GM18505 (cell line): Measurements from ENCODE around the gene SNX12.
"Not testable (repeated sequence)": the region's sequence is repeated elsewhere in the genome, so short reads cannot be mapped to it uniquely, and the experiment has no call there.

ENCODE experiments used
- ATAC-seq: cut with Tn5 transposase; IDR thresholded peaks from one replicate; pipeline ENCODE4 v1.9.1; 2021; ENCODE audit not compliant: unreplicated experiment
- POLR2A ChIP-seq: IDR thresholded peaks from 4 replicates; pipeline ENCODE4 v1.6.1; 2011; ENCODE audit warnings: borderline replicate concordance; ENCODE audit not compliant: insufficient read depth, insufficient read length; ENCODE audit errors: extremely low read depth

Gene SNX12

GRCh38 chrX:71070531-71070930 is 2.4 kb upstream of the SNX12 start:
- ATAC-seq: no peak

GRCh38 chrX:71067712-71068043 is 456 bp downstream of the SNX12 start:
- TF ChIP-seq POLR2A: no peak
- no peak for ATAC-seq

More at GRCh38 chrX:71070531-71070930, 2.4 kb upstream of the SNX12 start:
- TF ChIP-seq POLR2A: no peak

GRCh38 chrX:71067089-71067488 is 1.0 kb downstream of the SNX12 start:
- no peak for ATAC-seq
- no peak for TF ChIP-seq POLR2A

GRCh38 chrX:71060127-71060526 is 8.0 kb downstream of the SNX12 start:
- no peak for TF ChIP-seq POLR2A
- ATAC-seq: no peak

GRCh38 chrX:71057848-71058530 is 10.1 kb downstream of the SNX12 start:
- no peak for TF ChIP-seq POLR2A
- ATAC-seq: no peak

GRCh38 chrX:71056867-71057266 is 11.3 kb downstream of the SNX12 start:
- no peak for TF ChIP-seq POLR2A
- no peak for ATAC-seq

GRCh38 chrX:71053217-71053621 is 14.9 kb downstream of the SNX12 start:
- ATAC-seq: peak; percentile 94

GRCh38 chrX:71052721-71053120 is 15.4 kb downstream of the SNX12 start:
- ATAC-seq: peak; percentile 15
- no peak for TF ChIP-seq POLR2A

More at GRCh38 chrX:71053217-71053621, 14.9 kb downstream of the SNX12 start:
- peak; percentile 29 for TF ChIP-seq POLR2A

GRCh38 chrX:71047891-71048290 is 20.2 kb downstream of the SNX12 start:
- not testable (repeated sequence) for ATAC-seq

GRCh38 chrX:71017396-71017939 is 50.7 kb downstream of the SNX12 start:
- TF ChIP-seq POLR2A: no peak
- ATAC-seq: no peak
